GM21367 (cell line): ENCODE results near the gene RHPN2.
"Not testable (repeated sequence)": the region's sequence is repeated elsewhere in the genome, so short reads cannot be mapped to it uniquely, and the experiment has no call there.

Source experiments
- ATAC-seq: cut with Tn5 transposase; IDR thresholded peaks from one replicate; pipeline ENCODE4 v1.9.1; 2021; ENCODE audit not compliant: unreplicated experiment

The RHPN2 gene

GRCh38 chr19:33032218-33032781, 32.4 kb downstream of the RHPN2 start:
- ATAC-seq, result no peak

- ATAC-seq, result no peak
Observed at GRCh38 chr19:33029746-33030303, 34.9 kb downstream of the RHPN2 start.

GRCh38 chr19:33026602-33027001, 38.1 kb downstream of the RHPN2 start:
- ATAC-seq, result not testable (repeated sequence)

- not testable (repeated sequence) for ATAC-seq
Observed at GRCh38 chr19:33025468-33026238, 39.0 kb downstream of the RHPN2 start.

GRCh38 chr19:33024398-33024797, 40.3 kb downstream of the RHPN2 start:
- no peak for ATAC-seq

GRCh38 chr19:33022472-33023116, 42.1 kb downstream of the RHPN2 start:
- ATAC-seq, result no peak

GRCh38 chr19:33010891-33011290, 53.8 kb downstream of the RHPN2 start:
- not testable (repeated sequence) for ATAC-seq

- ATAC-seq, result no peak
Observed at GRCh38 chr19:33008738-33009137, 56.0 kb downstream of the RHPN2 start.

GRCh38 chr19:33005440-33005839, 59.2 kb downstream of the RHPN2 start:
- ATAC-seq, result no peak

- not testable (repeated sequence) for ATAC-seq
Observed at GRCh38 chr19:33003424-33004024, 61.2 kb downstream of the RHPN2 start.

GRCh38 chr19:33002126-33002865, 62.4 kb downstream of the RHPN2 start:
- not testable (repeated sequence) for ATAC-seq

GRCh38 chr19:33000910-33001309, 63.8 kb downstream of the RHPN2 start:
- ATAC-seq, result no peak

GRCh38 chr19:33000510-33000909, 64.2 kb downstream of the RHPN2 start:
- ATAC-seq, result no peak

- no peak for ATAC-seq
Observed at GRCh38 chr19:32998722-32999121, 66.0 kb downstream of the RHPN2 start.

- no peak for ATAC-seq
Observed at GRCh38 chr19:32997716-32998355, 66.9 kb downstream of the RHPN2 start.

GRCh38 chr19:32997061-32997464, 67.6 kb downstream of the RHPN2 start:
- not testable (repeated sequence) for ATAC-seq

- ATAC-seq, result not testable (repeated sequence)
Observed at GRCh38 chr19:32995966-32996365, 68.7 kb downstream of the RHPN2 start.

GRCh38 chr19:32988724-32989123, 76.0 kb downstream of the RHPN2 start:
- ATAC-seq, result no peak

- not testable (repeated sequence) for ATAC-seq
Observed at GRCh38 chr19:32988254-32988653, 76.4 kb downstream of the RHPN2 start.

GRCh38 chr19:32982488-32982887, 82.2 kb downstream of the RHPN2 start:
- ATAC-seq, result not testable (repeated sequence)
